SK-N-MC (cell line): ENCODE measurements around the gene DDX31.

Experiments
- EZH2 ChIP-seq: fragments of 200-600 bp; sonication (generic); IDR thresholded peaks from one replicate; pipeline ENCODE4 v1.6.1; 2017; ENCODE audit warnings: antibody characterized with exemption
- POLR2AphosphoS5 ChIP-seq: IDR thresholded peaks from 2 replicates; pipeline ENCODE4 v1.6.1; 2012; ENCODE audit warnings: mild to moderate bottlenecking, low read depth, low read length, borderline replicate concordance

- TF ChIP-seq EZH2 (peak; percentile 11), POLR2AphosphoS5 (no peak)
Measured at GRCh38 chr9:132557159-132557558, 112.6 kb downstream of the DDX31 start.
